GM12878 (cell line): ENCODE measurements around the gene DQX1. TPM values are rescaled to one million over a fixed set of nuclear protein-coding genes. Genes with fewer than 3 reads are reported as not detected.

ENCODE experiments used
- ATAC-seq: fragments of 200-7000 bp; cut with Tn5 transposase; 3 replicates; pipeline ENCODE4 v1.9.1; 2020; ENCODE audit warnings: mild to moderate bottlenecking, moderate library complexity
- BruUV-seq: library from RNA; stranded (reverse); fragments of 400-500 nt; replicated peaks from 2 replicates; lab custom pipeline; 2021; lab: Mats Ljungman, UMichigan
- CTCF ChIA-PET: fragments of 300-600 bp; sonication (Branson Sonifier 250); formaldehyde crosslinking; extraction: SDS; loops from one replicate; lab custom pipeline; 2021; ENCODE audit warnings: inconsistent platforms; lab: Yijun Ruan, JAX
- POLR2A ChIA-PET: fragments of 350-600 bp; formaldehyde crosslinking; extraction: SDS; loops from one replicate; lab custom pipeline; 2021; ENCODE audit warnings: inconsistent platforms; lab: Charles Lee
- RAD21 ChIA-PET: fragments of 300-600 bp; sonication (Branson Sonifier 250); formaldehyde crosslinking; loops from one replicate; lab custom pipeline; 2023; ENCODE audit warnings: antibody characterized with exemption; ENCODE audit not compliant: unreplicated experiment; lab: Charles Lee
- SMC1A ChIA-PET: fragments of 300-600 bp; sonication (Branson Sonifier 250); formaldehyde crosslinking; loops from one replicate; lab custom pipeline; 2023; ENCODE audit not compliant: unreplicated experiment, uncharacterized antibody; lab: Charles Lee
- DNase-seq: peaks from one replicate; pipeline ENCODE4 v3.0.0-alpha.2; 2011; ENCODE audit warnings: low read depth, low spot score
- FAIRE-seq: peaks from 3 replicates; lab custom pipeline; 2011; peaks lifted over from hg19 to GRCh38; lab: Jason Lieb, UNC
- H2AFZ ChIP-seq: 2 replicates; pipeline ENCODE4 v1.6.0; 2011; ENCODE audit warnings: low read depth, low read length, control low read depth; ENCODE audit not compliant: control insufficient read depth
- H3K27ac ChIP-seq: 2 replicates; pipeline ENCODE4 v1.5.1; 2011; ENCODE audit warnings: control low read depth; ENCODE audit not compliant: control insufficient read depth, insufficient read depth
- H3K27me3 ChIP-seq, 2 experiments: replicated peaks in 1 of 2; 2 replicates each; pipeline versions ENCODE4 v1.6.0 to v1.6.1; 2011; ENCODE audit warnings: low read length in 1 of 2; ENCODE audit not compliant: control insufficient read depth in 2 of 2, insufficient read depth in 2 of 2
- H3K36me3 ChIP-seq, 2 experiments: 2 replicates each; pipeline ENCODE4 v1.5.1; 2011; ENCODE audit warnings: low read length in 1 of 2; ENCODE audit not compliant: control insufficient read depth in 2 of 2, insufficient read depth in 2 of 2
- H3K4me1 ChIP-seq: 2 replicates; pipeline ENCODE4 v1.6.1; 2011; ENCODE audit warnings: mild to moderate bottlenecking, low read length, moderate library complexity, mixed read lengths; ENCODE audit not compliant: control insufficient read depth, insufficient read depth
- H3K4me2 ChIP-seq: 2 replicates; pipeline ENCODE4 v1.6.0; 2011; ENCODE audit warnings: control low read depth; ENCODE audit not compliant: control insufficient read depth, insufficient read depth
- H3K4me3 ChIP-seq: fragments of 200-600 bp; sonication (generic); 2 replicates; pipeline ENCODE4 v1.5.1; 2016
- H3K79me2 ChIP-seq: 2 replicates; pipeline ENCODE4 v1.6.0; 2011; ENCODE audit warnings: low read length; ENCODE audit not compliant: control insufficient read depth, insufficient read depth
- H3K9ac ChIP-seq: 2 replicates; pipeline ENCODE4 v1.8.0; 2011; ENCODE audit warnings: low read length, control low read depth, mixed read lengths; ENCODE audit not compliant: control insufficient read depth, insufficient read depth
- H3K9me3 ChIP-seq: replicated peaks from 3 replicates; pipeline ENCODE4 v1.5.1; 2011; ENCODE audit warnings: mild to moderate bottlenecking, low read length; ENCODE audit not compliant: control insufficient read depth, insufficient read depth
- H4K20me1 ChIP-seq: 2 replicates; pipeline ENCODE4 v1.6.0; 2011; ENCODE audit not compliant: control insufficient read depth, insufficient read depth
- E4F1 ChIP-seq: fragments of 450-650 bp; IDR thresholded peaks from 2 replicates; pipeline ENCODE4 v1.6.1; 2018; ENCODE audit warnings: borderline replicate concordance, mild to moderate bottlenecking; ENCODE audit not compliant: partially characterized antibody
- ETV6 ChIP-seq, 2 experiments: fragments of 450-650 bp in 1 of 2; IDR thresholded peaks in 1 of 2; conservative IDR thresholded peaks in 1 of 2; 2 replicates each; pipeline ENCODE4 v1.6.1; 2014; ENCODE audit warnings: antibody characterized with exemption in 1 of 2, borderline replicate concordance in 1 of 2, low read depth in 1 of 2, mild to moderate bottlenecking in 1 of 2, moderate library complexity in 1 of 2
- HDGF ChIP-seq: fragments of 450-650 bp; IDR thresholded peaks from 2 replicates; pipeline ENCODE4 v1.6.1; 2016; ENCODE audit warnings: antibody characterized with exemption
- JUNB ChIP-seq: IDR thresholded peaks from 2 replicates; pipeline ENCODE4 v1.6.1; 2016; ENCODE audit warnings: antibody characterized with exemption, mild to moderate bottlenecking
- MEF2B ChIP-seq: fragments of 450-650 bp; IDR thresholded peaks from 2 replicates; pipeline ENCODE4 v1.6.1; 2018; ENCODE audit warnings: mild to moderate bottlenecking, moderate library complexity; ENCODE audit not compliant: partially characterized antibody, poor library complexity, severe bottlenecking
- NFYA ChIP-seq: IDR thresholded peaks from 2 replicates; pipeline ENCODE4 v1.6.1; 2011; ENCODE audit warnings: low read depth, mild to moderate bottlenecking, low read length, improper control_type of control experiment, borderline replicate concordance
- NRF1 ChIP-seq: conservative IDR thresholded peaks from 2 replicates; pipeline ENCODE4 v1.6.1; 2011; ENCODE audit warnings: mild to moderate bottlenecking, low read depth, low read length, improper control_type of control experiment
- POLR2AphosphoS2 ChIP-seq: IDR thresholded peaks from 2 replicates; pipeline ENCODE4 v1.6.1; 2011; ENCODE audit warnings: low read depth, mild to moderate bottlenecking, low read length, improper control_type of control experiment, moderate library complexity
- RB1 ChIP-seq: fragments of 450-650 bp; formaldehyde crosslinking; IDR thresholded peaks from 2 replicates; pipeline ENCODE4 v1.6.1; 2017; ENCODE audit warnings: mild to moderate bottlenecking, borderline replicate concordance
- SMAD5 ChIP-seq: IDR thresholded peaks from 2 replicates; pipeline ENCODE4 v1.6.1; 2016; ENCODE audit warnings: antibody characterized with exemption, low read depth
- TCF12 ChIP-seq: IDR thresholded peaks from 2 replicates; pipeline ENCODE4 v1.6.1; 2011; ENCODE audit warnings: low read depth, mild to moderate bottlenecking, low read length
- USF2 ChIP-seq: IDR thresholded peaks from 2 replicates; pipeline ENCODE4 v1.6.1; 2011; ENCODE audit warnings: low read depth, low read length, improper control_type of control experiment, borderline replicate concordance
- ZNF274 ChIP-seq: IDR thresholded peaks from one replicate; pipeline ENCODE4 v1.8.0; 2011; ENCODE audit not compliant: insufficient read length, insufficient read depth
- WGBS: methylation state at CpG from one replicate; pipeline ENCODE4 v1.1.6; 2016; ENCODE audit warnings: low lambda C conversion rate; ENCODE audit not compliant: insufficient replicate concordance, insufficient coverage; ENCODE audit errors: missing lambda C conversion rate; 5-methylcytosine and 5-hydroxymethylcytosine counted together
- in situ Hi-C: fragments of 300-500 bp; cut with MboI; formaldehyde crosslinking; loops from 9 replicates; pipeline ENCODE4 v1.14.3; 2018; ENCODE audit warnings: mixed read lengths
- intact Hi-C: fragments of 100-400 bp; cut with micrococcal nuclease; formaldehyde crosslinking; loops from one replicate; pipeline ENCODE4 v1.14.2; 2022; ENCODE audit not compliant: unreplicated experiment
- polyA plus RNA-seq, 11 experiments: library from polyadenylated mRNA; depleted of rRNA in 4 of 11; unstranded in 6 of 11; stranded (reverse) in 5 of 11; fragments of >200 nt; fragmentation: Nextera tagmentation in 4 of 11; fragmentation: Illumina TruSeq in 1 of 11; extraction: Ambion mirVana in 4 of 11; extraction: Trizol in 1 of 11; gene quantifications; 1 replicate in 1 of 11; 2 replicates in 10 of 11; pipeline versions ENCODE4 v1.2.1 to v1.2.3, GENCODE V29; 2011 to 2016; ENCODE audit warnings: inconsistent platforms in 2 of 11, missing spikeins in 2 of 11, low read depth in 1 of 11
- total RNA-seq, 4 experiments: library from RNA; depleted of rRNA in 3 of 4; stranded (reverse); fragments of >200 nt in 3 of 4; fragmentation: Illumina TruSeq in 1 of 4; extraction: Trizol in 1 of 4; gene quantifications; 2 replicates each; pipeline versions ENCODE4 v1.2.1 to v1.2.3, GENCODE V29; 2013 to 2021

DQX1 gene
- total and polyA plus RNA-seq, 10 of the 15 experiments (the other 5 are each of a cell fraction or from before 2014, with no cell fraction given), result 0.34 to 2.1 (median 0.86) TPM

DNA sequence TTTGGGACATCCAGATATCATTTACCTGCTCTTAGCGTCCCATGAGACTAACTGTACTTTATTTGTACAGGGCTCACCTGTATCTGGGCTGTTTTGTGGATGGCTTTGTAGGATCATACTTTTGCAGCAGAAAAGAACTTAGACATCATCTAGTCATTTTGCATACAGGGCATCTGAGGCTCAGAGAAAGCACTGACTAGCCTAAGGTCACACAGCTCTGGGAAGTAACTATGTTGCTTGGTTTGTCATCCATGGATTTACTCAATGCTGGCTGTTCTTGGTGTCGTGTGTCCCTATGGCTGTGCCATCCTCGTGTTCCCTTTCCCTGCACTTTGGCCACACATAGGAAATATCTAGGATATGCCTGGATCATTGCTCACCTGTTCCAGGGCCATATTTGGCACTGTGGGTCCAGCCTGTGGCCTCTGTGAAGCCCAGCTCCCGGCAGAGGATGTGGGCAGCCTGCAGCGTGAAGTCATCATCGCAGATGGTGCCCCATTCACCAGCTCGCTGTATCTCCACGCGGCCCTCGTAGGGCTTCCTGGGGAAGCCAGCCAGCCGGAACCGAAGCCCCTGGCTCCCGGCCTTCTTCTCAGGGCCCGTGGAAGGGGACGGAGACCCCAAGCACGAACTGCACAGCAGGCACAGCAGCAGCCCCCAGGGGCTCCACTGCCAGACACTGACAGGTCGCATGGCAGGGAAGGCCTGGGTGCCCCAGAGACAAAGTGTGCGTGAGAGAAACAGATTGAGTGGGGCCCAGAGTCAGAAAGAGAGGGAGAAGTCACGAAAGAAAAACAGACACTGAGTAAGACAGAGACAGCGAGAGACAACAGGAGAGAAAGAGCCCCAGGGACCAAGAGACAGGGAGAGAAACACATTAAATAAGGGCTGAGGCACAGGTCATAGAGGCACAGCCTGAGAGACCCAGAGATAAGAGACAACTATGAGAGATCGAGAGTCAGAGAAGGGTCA is 26.2 kb upstream of the DQX1 start:
- under 1% methylated on average over 21 of the region's 21 CpGs for WGBS
- peak overlapping the region; percentile 96 for H3K9ac ChIP-seq
- POLR2A ChIA-PET, result interaction anchor here (1.3 to 17.8 kb wide), 5 partner anchors 13 to 102 kb away, joined by 3 to 441 read pairs (median 9); partner anchors contain the start of genes AUP1, HTRA2, PCGF1 and SEMA4F
- no peak for TF ChIP-seq E4F1
- TF ChIP-seq ZNF274, result no peak
- TF ChIP-seq SMAD5, result peak; percentile 39; the same call in 1 of the 2 replicates
- TF ChIP-seq NRF1, result no peak
- TF ChIP-seq NFYA, result no peak
- peak; percentile 84 for TF ChIP-seq TCF12
- 0 out of 4 replicates have a peak, but pooled peaks of 1 of the 2 experiments have one; percentile 53 for TF ChIP-seq ETV6 (conservative IDR thresholded peaks at IDR 0.05 in 1 of 2, IDR thresholded peaks at IDR 0.05 in 1 of 2; ENCODE audit: borderline replicate concordance in 1 of 2, low read depth in 1 of 2)
- peak; percentile 60; the same call in 1 of the 2 replicates for TF ChIP-seq JUNB
- no peak; the same call in 1 of the 2 replicates for TF ChIP-seq RB1
- peak; percentile 40 for TF ChIP-seq MEF2B
- TF ChIP-seq POLR2AphosphoS2, result no peak
- TF ChIP-seq USF2, result no peak
- peak; percentile 92; the same call in 1 of the 2 replicates for TF ChIP-seq HDGF

More for the DNA sequence above, 26.2 kb upstream of the DQX1 start:
- Histone ChIP-seq H3K4me1 (peaks cover 33% of the 10 kb centered on the region), H3K36me3 (peaks cover 1 to 6% of the 10 kb centered on the region in 2 experiments; a peak in 2 of 4 replicates), H3K27ac (peak overlapping the region; percentile 93), H3K4me3 (peak overlapping the region; percentile 95), H3K79me2 (peaks cover 90% of the 10 kb centered on the region), H2AFZ (peak overlapping the region; percentile 43), H3K9me3 (no peaks in the 10 kb centered on the region; the same call in 2 of the 3 replicates), H3K4me2 (peak overlapping the region; percentile 95), H3K27me3 (no peaks in the 10 kb centered on the region), H4K20me1 (no peaks in the 10 kb centered on the region)
- ChIA-PET RAD21 (interaction anchor here (1.8 to 8.6 kb wide), 6 partner anchors 12 to 71 kb away, joined by 5 to 96 read pairs (median 38); partner anchors contain the start of genes AUP1 and HTRA2), SMC1A (interaction anchor here (0.5 to 6.8 kb wide), 10 partner anchors 13 to 144 kb away, joined by 3 to 106 read pairs (median 16); partner anchors contain the start of genes AUP1, HTRA2 and PCGF1), CTCF (interaction anchor here (0.6 to 14.3 kb wide), 8 partner anchors 10 to 43 kb away, joined by 4 to 115 read pairs (median 8); partner anchors contain the start of genes AUP1, DQX1 and HTRA2)
- intact Hi-C loops, result loop anchor here (2.0 kb wide), 1 partner anchor 33 kb away; no protein-coding TSS in a partner anchor
- DNase-seq (no peak), FAIRE-seq (no peak), ATAC-seq (peak; percentile 38)
- in situ Hi-C loops, result no loop called here
- no TSS peak for BruUV-seq
